MCF 10A (cell line): Measurements from ENCODE around the gene TSC22D2. TPM values are rescaled to one million over a fixed set of nuclear protein-coding genes. Genes with fewer than 3 reads are reported as not detected.

Experiments
- Bru-seq: library from RNA; stranded (reverse); fragments of 400-500 nt; gene quantifications from one replicate; lab custom pipeline; 2021; lab: Mats Ljungman, UMichigan
- BruChase-seq, 2 experiments: library from RNA; stranded (reverse); fragments of 400-500 nt; gene quantifications; one replicate each; lab custom pipeline; 2021; lab: Mats Ljungman, UMichigan
- BruUV-seq: library from RNA; stranded (reverse); fragments of 400-500 nt; replicated peaks from 2 replicates; lab custom pipeline; 2021; lab: Mats Ljungman, UMichigan
- CTCF ChIA-PET: fragments of 300-600 bp; sonication (Branson Sonifier 250); formaldehyde crosslinking; extraction: SDS; loops from one replicate; lab custom pipeline; 2021; ENCODE audit warnings: antibody characterized with exemption, inconsistent platforms; lab: Yijun Ruan, JAX
- POLR2A ChIA-PET: fragments of 300-600, 350-650 bp; sonication (Branson Sonifier 250); formaldehyde crosslinking; extraction: SDS; loops from one replicate; lab custom pipeline; 2020; ENCODE audit warnings: antibody characterized with exemption, inconsistent platforms; lab: Yijun Ruan, JAX
- DNase-seq: peaks from one replicate; pipeline ENCODE4 v3.0.0-alpha.2; 2018; ENCODE audit not compliant: unreplicated experiment
- H3K27ac Mint-ChIP-seq: one replicate; pipeline ENCODE4 v1.8.0; 2022; ENCODE audit warnings: mild to moderate bottlenecking, low read depth, mixed read lengths; ENCODE audit not compliant: unreplicated experiment
- H3K27me3 Mint-ChIP-seq: one replicate; pipeline ENCODE4 v1.8.0; 2022; ENCODE audit warnings: mixed read lengths; ENCODE audit not compliant: insufficient read depth, unreplicated experiment
- H3K36me3 Mint-ChIP-seq: one replicate; pipeline ENCODE4 v1.8.0; 2022; ENCODE audit warnings: mild to moderate bottlenecking, moderate library complexity, mixed read lengths; ENCODE audit not compliant: insufficient read depth, unreplicated experiment
- H3K4me1 Mint-ChIP-seq: one replicate; pipeline ENCODE4 v1.8.0; 2022; ENCODE audit warnings: mixed read lengths; ENCODE audit not compliant: insufficient read depth, unreplicated experiment
- H3K4me3 Mint-ChIP-seq: one replicate; pipeline ENCODE4 v1.8.0; 2022; ENCODE audit warnings: mild to moderate bottlenecking, moderate library complexity, mixed read lengths; ENCODE audit not compliant: unreplicated experiment
- H3K9me3 Mint-ChIP-seq: one replicate; pipeline ENCODE4 v1.8.0; 2022; ENCODE audit warnings: mixed read lengths; ENCODE audit not compliant: unreplicated experiment
- CTCF ChIP-seq: fragments of 200-600 bp; IDR thresholded peaks from one replicate; pipeline ENCODE4 v1.8.0; 2022; ENCODE audit warnings: antibody characterized with exemption, mild to moderate bottlenecking; ENCODE audit not compliant: unreplicated experiment
- intact Hi-C: fragments of 100-400 bp; cut with micrococcal nuclease; formaldehyde crosslinking; loops from 2 replicates; pipeline ENCODE4 v1.14.1; 2022
- long read RNA-seq: library from polyadenylated mRNA; stranded (forward); transcript quantifications from one replicate; pipeline ENCODE4 v2.0.0, GENCODE V29; 2022
- total RNA-seq: library from RNA; stranded (reverse); gene quantifications from 2 replicates; pipeline ENCODE4 v1.2.3, GENCODE V29; 2022

Gene TSC22D2
- 31.2 and 36.2 TPM in 2 replicates for total RNA-seq
- Bru-seq, nascent RNA: percentile 97 among the genes with signal in this experiment
- percentile 83 among the genes with signal in this experiment for BruChase-seq, experiment 1, labeled RNA remaining after a 6-hour chase
- BruChase-seq, experiment 2, labeled RNA remaining after a 2-hour chase: percentile 95 among the genes with signal in this experiment
- long read RNA-seq, full-length matches to known transcripts: 82 of 94 reads
- long read RNA-seq, partial matches to known transcripts: 2 of 94 reads
- long read RNA-seq, other reads (novel, unspliced or antisense): 10 of 94 reads

- POLR2A ChIA-PET: interaction anchor here (0.6 to 9.1 kb wide), 45 partner anchors 9 to 760 kb away, joined by 3 to 106 read pairs (median 5); partner anchors contain the start of genes EIF2A, PFN2, SELENOT and SERP1
- peak; percentile 10 for TF ChIP-seq CTCF
- intact Hi-C loops: loop anchor here (1.0 to 5.0 kb wide), 6 partner anchors 38 to 441 kb away; no protein-coding TSS in a partner anchor
- Mint-ChIP-seq H3K4me1 (peaks cover 17% of the 10 kb centered on the region), H3K9me3 (no peaks in the 10 kb centered on the region), H3K27me3 (no peaks in the 10 kb centered on the region), H3K4me3 (peak within 1 kb of the TSS; percentile 74), H3K27ac (peak within 1 kb of the TSS; percentile 99), H3K36me3 (peaks cover 11% of the 10 kb centered on the region)
- peak; percentile 76 for DNase-seq
- no TSS peak for BruUV-seq
- CTCF ChIA-PET: interaction anchor here (0.5 to 5.9 kb wide), 29 partner anchors 9 to 454 kb away, joined by 3 to 81 read pairs (median 5); no protein-coding TSS in a partner anchor
Measured at GRCh38 chr3:150408221-150409124, at the start of gene TSC22D2. TSC22D2 (plus strand) TSS chr3:150408298; CDS start chr3:150409351, 1,053 bp downstream.

- CTCF ChIA-PET: no interaction called here
- Mint-ChIP-seq H3K4me1 (no peaks in the 10 kb centered on the region), H3K36me3 (no peaks in the 10 kb centered on the region), H3K27ac (no peak overlapping the region), H3K4me3 (no peak overlapping the region), H3K9me3 (no peaks in the 10 kb centered on the region), H3K27me3 (no peaks in the 10 kb centered on the region)
- BruUV-seq: no TSS peak
- no peak for TF ChIP-seq CTCF
- intact Hi-C loops: no loop called here
- POLR2A ChIA-PET: interaction anchor here (1.0 to 4.0 kb wide), 2 partner anchors 11 to 34 kb away, joined by 3 to 23 read pairs; no protein-coding TSS in a partner anchor
- no peak for DNase-seq
Measured at GRCh38 chr3:150359381-150359780, 48.7 kb upstream of the TSC22D2 start.

- Mint-ChIP-seq H3K36me3 (no peaks in the 10 kb centered on the region), H3K4me3 (no peak overlapping the region), H3K4me1 (peaks cover 11% of the 10 kb centered on the region), H3K9me3 (no peaks in the 10 kb centered on the region), H3K27me3 (no peaks in the 10 kb centered on the region), H3K27ac (no peak overlapping the region)
- no TSS peak for BruUV-seq
- ChIA-PET CTCF (interaction anchor here (2.1 kb wide), 1 partner anchor 46 kb away, joined by 7 read pairs; no protein-coding TSS in a partner anchor), POLR2A (interaction anchor here (0.8 to 4.0 kb wide), 4 partner anchors 13 to 187 kb away, joined by 3 to 23 read pairs (median 4); no protein-coding TSS in a partner anchor)
- no peak for TF ChIP-seq CTCF
- intact Hi-C loops: no loop called here
- no peak for DNase-seq
Measured at GRCh38 chr3:150360966-150361365, 47.1 kb upstream of the TSC22D2 start.
